Liver (tissue), 9 donors: ENCODE results near the gene CYP3A5. TPM values are rescaled to one million over a fixed set of nuclear protein-coding genes. Genes with fewer than 3 reads are reported as not detected.

Experiments
- DNase-seq: peaks from one replicate; pipeline ENCODE4 v3.0.0-alpha.2; 2017; ENCODE audit warnings: low spot score
- H3K27ac ChIP-seq, 2 donors: one replicate each; pipeline ENCODE4 v1.7.0; 2013; ENCODE audit warnings: inconsistent platforms in 2 of 2, low read length in 2 of 2, control low read depth in 1 of 2, low read depth in 1 of 2, mild to moderate bottlenecking in 1 of 2
- H3K27me3 ChIP-seq, 4 donors: one replicate each; pipeline versions ENCODE4 v1.6.1 to v1.7.0; 2013; ENCODE audit warnings: low read length in 3 of 4, inconsistent platforms in 1 of 4, mild to moderate bottlenecking in 1 of 4, moderate library complexity in 1 of 4; ENCODE audit not compliant: control insufficient read depth in 4 of 4, insufficient read depth in 4 of 4
- H3K36me3 ChIP-seq, 4 donors: one replicate each; pipeline versions ENCODE4 v1.6.1 to v1.7.0; 2013; ENCODE audit warnings: low read length in 3 of 4, mild to moderate bottlenecking in 3 of 4, low read depth in 1 of 4, moderate library complexity in 1 of 4; ENCODE audit not compliant: control insufficient read depth in 4 of 4, insufficient read depth in 3 of 4
- H3K4me1 ChIP-seq, 4 donors: one replicate each; pipeline versions ENCODE4 v1.6.1 to v1.7.0; 2013; ENCODE audit warnings: low read length in 3 of 4, mild to moderate bottlenecking in 3 of 4, moderate library complexity in 1 of 4; ENCODE audit not compliant: control insufficient read depth in 4 of 4, insufficient read depth in 4 of 4
- H3K4me3 ChIP-seq, 3 donors: one replicate each; pipeline versions ENCODE4 v1.6.1 to v1.7.0; 2013; ENCODE audit warnings: low read length in 3 of 3, control low read depth in 1 of 3, low read depth in 1 of 3, mild to moderate bottlenecking in 1 of 3
- H3K9ac ChIP-seq, 2 donors: one replicate each; pipeline ENCODE4 v1.7.0; 2013; ENCODE audit warnings: low read length in 2 of 2, mild to moderate bottlenecking in 2 of 2, moderate library complexity in 2 of 2, control low read depth in 1 of 2, low read depth in 1 of 2
- H3K9me3 ChIP-seq, 4 donors: one replicate each; pipeline versions ENCODE4 v1.6.1 to v1.7.0; 2013; ENCODE audit warnings: low read length in 3 of 4; ENCODE audit not compliant: control insufficient read depth in 4 of 4
- EGR1 ChIP-seq, 2 donors: IDR thresholded peaks; 2 replicates each; pipeline ENCODE4 v1.6.1; 2016 to 2018; ENCODE audit warnings: antibody characterized with exemption in 2 of 2, low read depth in 2 of 2
- FOXA1 ChIP-seq: IDR thresholded peaks from 2 replicates; pipeline ENCODE4 v1.6.1; 2016; ENCODE audit warnings: antibody characterized with exemption
- FOXA2 ChIP-seq: IDR thresholded peaks from 2 replicates; pipeline ENCODE4 v1.6.1; 2016; ENCODE audit warnings: antibody characterized with exemption
- HNF4A ChIP-seq, 2 donors: conservative IDR thresholded peaks; 2 replicates each; pipeline ENCODE4 v1.6.1; 2016; ENCODE audit warnings: antibody characterized with exemption in 2 of 2, mild to moderate bottlenecking in 2 of 2
- HNF4G ChIP-seq: IDR thresholded peaks from 2 replicates; pipeline ENCODE4 v1.6.1; 2016; ENCODE audit warnings: antibody characterized with exemption
- JUND ChIP-seq, 2 donors: IDR thresholded peaks; 2 replicates each; pipeline ENCODE4 v1.6.1; 2016; ENCODE audit warnings: antibody characterized with exemption in 2 of 2
- RAD21 ChIP-seq, 2 donors: IDR thresholded peaks; 2 replicates each; pipeline ENCODE4 v1.6.1; 2016; ENCODE audit warnings: antibody characterized with exemption in 2 of 2, mild to moderate bottlenecking in 2 of 2
- RXRA ChIP-seq, 2 donors: IDR thresholded peaks; 2 replicates each; pipeline ENCODE4 v1.6.1; 2017 to 2018; ENCODE audit warnings: antibody characterized with exemption in 2 of 2, mild to moderate bottlenecking in 1 of 2
- SP1 ChIP-seq: IDR thresholded peaks from 2 replicates; pipeline ENCODE4 v1.6.1; 2018; ENCODE audit warnings: antibody characterized with exemption, mild to moderate bottlenecking
- TAF1 ChIP-seq: conservative IDR thresholded peaks from 2 replicates; pipeline ENCODE4 v1.6.1; 2016; ENCODE audit warnings: antibody characterized with exemption, mild to moderate bottlenecking
- YY1 ChIP-seq: IDR thresholded peaks from 2 replicates; pipeline ENCODE4 v1.6.1; 2016; ENCODE audit warnings: antibody characterized with exemption, mild to moderate bottlenecking
- WGBS: extraction: QIAGEN DNeasy Blood & Tissue Kit; methylation state at CpG from one replicate; pipeline ENCODE4 v1.1.7; 2013; 5-methylcytosine and 5-hydroxymethylcytosine counted together
- polyA plus RNA-seq, 2 donors: library from polyadenylated mRNA; stranded (reverse) in 1 of 2; unstranded in 1 of 2; fragments of 200-250 nt in 1 of 2; fragments of >200 nt in 1 of 2; fragmentation: Nextera tagmentation in 1 of 2; extraction: Ambion mirVana in 1 of 2; gene quantifications; one replicate each; pipeline versions ENCODE4 v1.2.1 to v1.2.3, GENCODE V29; 2013 to 2015
- total RNA-seq, 2 donors: library from RNA; depleted of rRNA; stranded (reverse); fragments of >200 nt; gene quantifications; one replicate each; pipeline ENCODE4 v1.2.3, GENCODE V29; 2014
- TF ChIP-seq, protein P1 (sequence below): IDR thresholded peaks from 2 replicates; pipeline ENCODE4 v1.6.1; 2016; ENCODE audit warnings: antibody characterized with exemption
- TF ChIP-seq, protein P2 (sequence below): IDR thresholded peaks from 2 replicates; pipeline ENCODE4 v1.6.1; 2016; ENCODE audit warnings: antibody characterized with exemption
- TF ChIP-seq, protein P3 (sequence below): IDR thresholded peaks from 2 replicates; pipeline ENCODE4 v1.6.1; 2016; ENCODE audit warnings: antibody characterized with exemption, mild to moderate bottlenecking
- TF ChIP-seq, protein P4 (sequence below): fragments of 150-350 bp; IDR thresholded peaks from 2 replicates; pipeline ENCODE4 v1.5.1; 2017; ENCODE audit warnings: improper control_type of control experiment, low read depth, low read length; ENCODE audit not compliant: missing input control
- TF ChIP-seq, protein P5 (sequence below): IDR thresholded peaks from 2 replicates; pipeline ENCODE4 v1.6.1; 2016; ENCODE audit warnings: antibody characterized with exemption
- donor health status: healthy.
- donor health status: healthy.
- donor health status: healthy.
- donor health status: healthy.
- donor health status: healthy.

CYP3A5 gene
- total and polyA plus RNA-seq, 4 donors: 21.9 to 1,413 (median 717) TPM

DNA sequence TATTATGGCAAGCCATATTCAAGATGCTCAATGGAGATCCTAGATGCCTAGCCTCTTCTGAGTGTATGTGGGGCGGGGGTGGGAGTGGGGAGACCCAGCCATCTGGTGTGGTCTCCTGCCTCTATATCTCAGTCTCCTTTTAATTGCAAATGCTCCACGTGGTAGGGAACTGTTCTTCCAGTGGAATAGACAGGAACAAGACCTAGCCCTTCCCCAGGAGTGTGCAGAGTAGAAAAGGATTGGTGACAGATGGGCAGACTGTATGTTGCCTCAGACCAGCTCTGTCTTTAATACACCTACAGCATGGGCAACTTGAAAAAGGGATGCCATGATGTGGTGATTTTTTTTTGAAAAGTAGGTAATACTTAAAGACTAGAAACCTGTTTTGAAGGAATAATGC lies 12.6 kb downstream of the CYP3A5 start:
- H3K27me3 ChIP-seq: no peaks in the 10 kb centered on the region
- no peak for DNase-seq
- peaks cover 0 to 8% (median 0%) of the 10 kb centered on the region in 4 donors for H3K9me3 ChIP-seq
- H3K4me1 ChIP-seq: no peaks in the 10 kb centered on the region
- H3K4me3 ChIP-seq: no peak overlapping the region
- no peak overlapping the region for H3K27ac ChIP-seq
- TF ChIP-seq JUND (IDR thresholded peaks at IDR 0.05) (peak in 1 of 2 donors; percentile 24), HNF4A (conservative IDR thresholded peaks at IDR 0.05) (no peak), EGR1 (IDR thresholded peaks at IDR 0.05; ENCODE audit: low read depth in 2 of 2) (peak in 1 of 2 donors; percentile 10), RAD21 (IDR thresholded peaks at IDR 0.05) (no peak), FOXA2 (no peak), RXRA (IDR thresholded peaks at IDR 0.05) (no peak), HNF4G (no peak), SP1 (no peak)
- TF ChIP-seq, protein P1, sequence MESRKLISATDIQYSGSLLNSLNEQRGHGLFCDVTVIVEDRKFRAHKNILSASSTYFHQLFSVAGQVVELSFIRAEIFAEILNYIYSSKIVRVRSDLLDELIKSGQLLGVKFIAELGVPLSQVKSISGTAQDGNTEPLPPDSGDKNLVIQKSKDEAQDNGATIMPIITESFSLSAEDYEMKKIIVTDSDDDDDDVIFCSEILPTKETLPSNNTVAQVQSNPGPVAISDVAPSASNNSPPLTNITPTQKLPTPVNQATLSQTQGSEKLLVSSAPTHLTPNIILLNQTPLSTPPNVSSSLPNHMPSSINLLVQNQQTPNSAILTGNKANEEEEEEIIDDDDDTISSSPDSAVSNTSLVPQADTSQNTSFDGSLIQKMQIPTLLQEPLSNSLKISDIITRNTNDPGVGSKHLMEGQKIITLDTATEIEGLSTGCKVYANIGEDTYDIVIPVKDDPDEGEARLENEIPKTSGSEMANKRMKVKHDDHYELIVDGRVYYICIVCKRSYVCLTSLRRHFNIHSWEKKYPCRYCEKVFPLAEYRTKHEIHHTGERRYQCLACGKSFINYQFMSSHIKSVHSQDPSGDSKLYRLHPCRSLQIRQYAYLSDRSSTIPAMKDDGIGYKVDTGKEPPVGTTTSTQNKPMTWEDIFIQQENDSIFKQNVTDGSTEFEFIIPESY: no peak
- TF ChIP-seq, protein P2, sequence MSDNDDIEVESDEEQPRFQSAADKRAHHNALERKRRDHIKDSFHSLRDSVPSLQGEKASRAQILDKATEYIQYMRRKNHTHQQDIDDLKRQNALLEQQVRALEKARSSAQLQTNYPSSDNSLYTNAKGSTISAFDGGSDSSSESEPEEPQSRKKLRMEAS: no peak
- TF ChIP-seq, protein P3, sequence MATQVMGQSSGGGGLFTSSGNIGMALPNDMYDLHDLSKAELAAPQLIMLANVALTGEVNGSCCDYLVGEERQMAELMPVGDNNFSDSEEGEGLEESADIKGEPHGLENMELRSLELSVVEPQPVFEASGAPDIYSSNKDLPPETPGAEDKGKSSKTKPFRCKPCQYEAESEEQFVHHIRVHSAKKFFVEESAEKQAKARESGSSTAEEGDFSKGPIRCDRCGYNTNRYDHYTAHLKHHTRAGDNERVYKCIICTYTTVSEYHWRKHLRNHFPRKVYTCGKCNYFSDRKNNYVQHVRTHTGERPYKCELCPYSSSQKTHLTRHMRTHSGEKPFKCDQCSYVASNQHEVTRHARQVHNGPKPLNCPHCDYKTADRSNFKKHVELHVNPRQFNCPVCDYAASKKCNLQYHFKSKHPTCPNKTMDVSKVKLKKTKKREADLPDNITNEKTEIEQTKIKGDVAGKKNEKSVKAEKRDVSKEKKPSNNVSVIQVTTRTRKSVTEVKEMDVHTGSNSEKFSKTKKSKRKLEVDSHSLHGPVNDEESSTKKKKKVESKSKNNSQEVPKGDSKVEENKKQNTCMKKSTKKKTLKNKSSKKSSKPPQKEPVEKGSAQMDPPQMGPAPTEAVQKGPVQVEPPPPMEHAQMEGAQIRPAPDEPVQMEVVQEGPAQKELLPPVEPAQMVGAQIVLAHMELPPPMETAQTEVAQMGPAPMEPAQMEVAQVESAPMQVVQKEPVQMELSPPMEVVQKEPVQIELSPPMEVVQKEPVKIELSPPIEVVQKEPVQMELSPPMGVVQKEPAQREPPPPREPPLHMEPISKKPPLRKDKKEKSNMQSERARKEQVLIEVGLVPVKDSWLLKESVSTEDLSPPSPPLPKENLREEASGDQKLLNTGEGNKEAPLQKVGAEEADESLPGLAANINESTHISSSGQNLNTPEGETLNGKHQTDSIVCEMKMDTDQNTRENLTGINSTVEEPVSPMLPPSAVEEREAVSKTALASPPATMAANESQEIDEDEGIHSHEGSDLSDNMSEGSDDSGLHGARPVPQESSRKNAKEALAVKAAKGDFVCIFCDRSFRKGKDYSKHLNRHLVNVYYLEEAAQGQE: no peak
- TF ChIP-seq, protein P4, sequence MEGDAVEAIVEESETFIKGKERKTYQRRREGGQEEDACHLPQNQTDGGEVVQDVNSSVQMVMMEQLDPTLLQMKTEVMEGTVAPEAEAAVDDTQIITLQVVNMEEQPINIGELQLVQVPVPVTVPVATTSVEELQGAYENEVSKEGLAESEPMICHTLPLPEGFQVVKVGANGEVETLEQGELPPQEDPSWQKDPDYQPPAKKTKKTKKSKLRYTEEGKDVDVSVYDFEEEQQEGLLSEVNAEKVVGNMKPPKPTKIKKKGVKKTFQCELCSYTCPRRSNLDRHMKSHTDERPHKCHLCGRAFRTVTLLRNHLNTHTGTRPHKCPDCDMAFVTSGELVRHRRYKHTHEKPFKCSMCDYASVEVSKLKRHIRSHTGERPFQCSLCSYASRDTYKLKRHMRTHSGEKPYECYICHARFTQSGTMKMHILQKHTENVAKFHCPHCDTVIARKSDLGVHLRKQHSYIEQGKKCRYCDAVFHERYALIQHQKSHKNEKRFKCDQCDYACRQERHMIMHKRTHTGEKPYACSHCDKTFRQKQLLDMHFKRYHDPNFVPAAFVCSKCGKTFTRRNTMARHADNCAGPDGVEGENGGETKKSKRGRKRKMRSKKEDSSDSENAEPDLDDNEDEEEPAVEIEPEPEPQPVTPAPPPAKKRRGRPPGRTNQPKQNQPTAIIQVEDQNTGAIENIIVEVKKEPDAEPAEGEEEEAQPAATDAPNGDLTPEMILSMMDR: no peak
- TF ChIP-seq, protein P5, sequence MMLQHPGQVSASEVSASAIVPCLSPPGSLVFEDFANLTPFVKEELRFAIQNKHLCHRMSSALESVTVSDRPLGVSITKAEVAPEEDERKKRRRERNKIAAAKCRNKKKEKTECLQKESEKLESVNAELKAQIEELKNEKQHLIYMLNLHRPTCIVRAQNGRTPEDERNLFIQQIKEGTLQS: no peak
- no peak overlapping the region for H3K9ac ChIP-seq
- 69% methylated on average over 2 of the region's 2 CpGs for WGBS
- peaks cover 9 to 82% (median 72%) of the 10 kb centered on the region in 4 donors for H3K36me3 ChIP-seq

DNA sequence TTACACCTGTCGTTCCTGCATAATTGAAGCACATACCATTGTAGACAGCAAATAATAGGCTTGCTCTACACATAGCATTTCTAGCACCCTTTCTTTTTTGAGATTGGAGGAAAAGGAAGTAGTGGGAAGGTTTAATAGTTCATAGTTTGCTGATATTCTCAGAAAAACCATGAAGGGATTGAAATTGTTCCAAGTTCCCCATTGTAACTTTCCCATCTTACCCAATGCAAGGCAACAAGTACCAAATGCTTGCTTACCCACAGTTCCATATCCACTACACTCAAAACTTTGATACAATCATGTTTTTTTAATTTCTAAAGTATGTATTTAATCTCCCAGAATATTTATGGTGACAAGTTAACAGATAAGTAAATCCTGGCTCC lies 13.8 kb downstream of the CYP3A5 start:
- H3K27ac ChIP-seq: peak overlapping the region in 1 of 2 donors; percentile 6
- WGBS: 80% methylated on average over 1 of the region's 1 CpG
- H3K36me3 ChIP-seq: peaks cover 6 to 86% (median 76%) of the 10 kb centered on the region in 4 donors
- peaks cover 0 to 13% (median 3%) of the 10 kb centered on the region in 4 donors for H3K9me3 ChIP-seq
- no peak for DNase-seq
- no peak overlapping the region for H3K4me3 ChIP-seq
- no peaks in the 10 kb centered on the region for H3K27me3 ChIP-seq
- no peak overlapping the region for H3K9ac ChIP-seq
- H3K4me1 ChIP-seq: no peaks in the 10 kb centered on the region
- TF ChIP-seq, protein P4: no peak
- TF ChIP-seq FOXA1 (no peak), HNF4G (no peak), FOXA2 (no peak), HNF4A (conservative IDR thresholded peaks at IDR 0.05) (no peak), JUND (IDR thresholded peaks at IDR 0.05) (no peak), RAD21 (IDR thresholded peaks at IDR 0.05) (no peak), YY1 (no peak), EGR1 (IDR thresholded peaks at IDR 0.05; ENCODE audit: low read depth in 2 of 2) (no peak), RXRA (IDR thresholded peaks at IDR 0.05) (no peak), SP1 (no peak), TAF1 (no peak)
- TF ChIP-seq, protein P5: no peak
- TF ChIP-seq, protein P2: no peak
- TF ChIP-seq, protein P3: no peak
